GM19455 (cell line): Measurements from ENCODE around the gene HGF.

Experiments used
- ATAC-seq: cut with Tn5 transposase; IDR thresholded peaks from one replicate; pipeline ENCODE4 v1.9.1; 2021; ENCODE audit not compliant: unreplicated experiment

HGF gene

GRCh38 chr7:81776948-81777630 lies 7.2 kb upstream of the HGF start:
- no peak for ATAC-seq

DNA sequence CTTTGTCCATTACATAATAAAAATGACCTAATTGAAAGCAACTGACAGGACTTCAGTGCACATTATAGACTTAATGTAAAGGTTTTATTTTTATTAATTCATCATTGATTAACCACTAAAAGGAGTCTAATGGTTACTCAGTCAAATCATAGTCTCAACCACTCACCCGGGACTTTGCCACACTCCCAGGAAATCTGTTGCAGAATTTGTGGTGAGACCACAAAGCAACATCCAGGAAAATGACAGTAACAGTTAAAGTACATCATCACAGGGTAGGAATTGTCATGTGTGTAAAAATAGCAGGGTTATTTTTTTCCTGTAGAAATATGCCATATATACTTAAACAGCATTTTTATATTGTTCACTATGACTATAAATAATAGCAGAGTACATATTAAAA lies 6.3 kb upstream of the HGF start:
- ATAC-seq: no peak

GRCh38 chr7:81775560-81775959 lies 5.7 kb upstream of the HGF start:
- no peak for ATAC-seq

DNA sequence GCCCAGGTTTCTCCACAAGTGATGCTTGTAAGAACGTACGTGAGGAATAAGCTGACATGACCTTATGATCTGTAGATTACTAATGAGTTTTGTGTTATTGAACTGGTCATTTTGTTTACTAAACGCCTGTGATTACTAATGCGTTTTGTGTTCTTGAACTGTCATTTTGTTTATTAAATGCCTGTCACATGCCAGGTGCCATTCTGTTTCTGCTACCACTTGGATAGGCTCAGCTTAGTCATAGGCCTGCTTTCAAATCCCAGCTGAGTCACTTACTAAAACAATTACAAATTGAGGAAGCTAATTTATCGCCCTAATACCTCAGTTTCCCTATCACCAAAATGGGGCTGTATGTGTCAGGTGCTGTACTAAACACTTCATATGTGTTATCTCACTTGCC lies 4.7 kb upstream of the HGF start:
- ATAC-seq: no peak

DNA sequence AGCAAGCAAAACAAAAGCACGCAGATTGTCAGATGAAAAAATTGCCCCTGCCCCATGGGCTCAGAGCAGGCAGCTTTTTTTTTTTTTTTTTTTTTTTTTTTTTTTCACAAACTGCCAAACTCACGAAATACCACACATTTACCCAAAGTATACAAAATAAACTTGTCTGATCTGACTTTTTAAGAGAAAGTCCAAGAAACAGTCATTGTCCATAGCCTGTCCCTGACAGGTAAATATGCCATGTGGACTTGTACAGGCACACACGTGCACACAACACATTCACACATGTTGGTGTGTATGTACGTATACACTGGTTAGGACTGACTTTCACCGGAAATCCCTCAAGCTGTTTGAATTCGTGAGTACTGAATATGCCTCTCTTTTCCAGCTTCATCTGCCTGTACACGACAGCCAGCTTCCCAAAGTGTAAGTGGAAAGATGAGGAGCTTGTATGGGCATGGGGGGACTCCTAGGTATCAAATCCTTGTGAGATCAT lies 929 bp upstream of the HGF start:
- no peak for ATAC-seq

DNA sequence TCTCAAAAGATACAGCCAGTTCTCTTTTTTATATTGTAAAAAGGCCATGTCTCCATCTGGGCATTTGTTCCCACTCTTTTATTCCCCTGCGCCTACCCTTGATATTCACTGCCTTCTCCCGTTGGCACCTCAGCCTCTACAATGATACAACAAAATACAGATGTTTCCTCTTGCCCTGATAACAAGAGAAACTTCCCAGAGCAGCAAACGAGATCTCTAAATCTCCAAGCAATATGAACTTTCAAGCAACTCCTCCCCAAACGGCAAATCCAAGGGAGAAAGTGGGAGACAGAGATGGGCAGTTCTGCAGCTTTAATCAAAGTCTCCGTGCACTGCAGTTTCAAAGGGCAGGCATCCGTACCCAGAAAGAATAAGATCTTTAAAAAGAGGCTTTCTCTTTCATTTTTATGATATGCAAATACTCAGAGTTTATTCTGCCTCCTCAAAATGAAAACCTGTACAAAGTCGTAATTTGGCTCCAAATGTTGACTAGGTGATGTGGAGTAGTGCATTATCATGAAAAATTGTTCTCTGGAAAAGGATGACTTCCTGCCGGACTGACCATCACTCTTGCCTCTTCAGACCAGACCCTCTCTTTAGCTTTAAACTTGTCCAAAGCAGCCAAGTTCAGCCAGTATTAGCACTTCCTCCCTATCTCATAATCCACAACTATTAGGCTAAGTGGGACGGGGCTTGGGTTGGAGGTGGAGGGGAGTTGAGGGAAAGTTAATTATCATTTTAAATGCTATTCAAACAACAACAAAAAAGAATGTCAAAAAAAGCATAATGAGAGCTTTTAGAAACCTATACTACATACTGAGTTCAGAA lies 682 bp downstream of the HGF start:
- no peak for ATAC-seq

DNA sequence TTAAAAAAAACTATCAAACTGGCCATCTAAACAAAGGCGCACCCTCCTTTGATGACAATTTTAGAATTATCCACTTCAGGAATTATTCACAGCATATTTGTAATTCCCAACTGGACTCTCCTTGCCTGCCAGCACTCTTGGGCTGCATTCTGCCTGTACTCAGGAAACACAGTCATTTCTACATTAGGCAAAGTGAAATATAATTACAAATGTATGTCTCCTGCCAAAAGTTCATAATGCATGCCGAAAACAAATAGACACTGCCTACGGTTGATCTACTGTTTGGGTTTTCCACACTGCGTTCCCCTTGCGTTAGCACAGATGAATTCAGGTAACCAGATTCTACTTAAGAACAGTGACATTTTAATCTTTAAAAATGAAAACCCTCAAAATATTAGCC lies 1.9 kb downstream of the HGF start:
- no peak for ATAC-seq

DNA sequence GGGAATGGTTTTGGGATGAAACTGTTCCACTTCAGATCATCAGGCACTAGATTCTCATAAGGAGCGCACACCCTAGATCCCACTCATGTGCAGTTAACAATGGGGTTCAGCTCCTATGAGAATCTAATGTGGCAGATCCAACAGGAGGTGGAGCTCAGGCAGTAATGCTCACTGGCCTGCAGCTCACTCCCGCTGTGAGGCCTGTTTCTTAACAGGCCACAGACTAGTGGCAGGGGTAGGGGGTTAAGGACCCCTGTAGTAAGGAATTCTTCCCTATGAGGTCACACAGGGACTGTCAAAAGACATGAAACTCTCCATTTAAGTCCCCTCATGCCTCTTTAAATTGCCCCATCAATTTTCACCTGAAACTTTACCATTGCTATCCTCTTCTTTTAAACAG lies 8.0 kb downstream of the HGF start:
- ATAC-seq: no peak

DNA sequence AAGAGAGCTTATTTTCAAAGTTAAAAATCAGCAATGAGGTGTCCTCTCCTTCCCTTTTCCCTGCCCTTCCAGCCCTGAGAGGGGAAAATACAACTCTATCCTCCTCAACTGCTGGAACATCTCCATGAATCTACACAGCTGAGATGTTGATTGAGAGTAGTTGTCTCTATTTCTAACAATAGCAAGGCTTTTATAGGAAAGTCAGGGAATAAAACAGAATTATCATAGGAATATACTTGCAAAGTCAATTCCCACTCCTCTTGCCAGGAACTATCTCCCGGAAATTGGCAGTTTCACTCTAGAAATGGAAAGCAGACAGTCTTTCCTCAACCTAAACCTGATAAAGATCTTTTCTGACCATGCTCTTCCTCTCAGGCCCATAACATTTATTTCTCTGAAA lies 8.8 kb downstream of the HGF start:
- ATAC-seq: no peak

DNA sequence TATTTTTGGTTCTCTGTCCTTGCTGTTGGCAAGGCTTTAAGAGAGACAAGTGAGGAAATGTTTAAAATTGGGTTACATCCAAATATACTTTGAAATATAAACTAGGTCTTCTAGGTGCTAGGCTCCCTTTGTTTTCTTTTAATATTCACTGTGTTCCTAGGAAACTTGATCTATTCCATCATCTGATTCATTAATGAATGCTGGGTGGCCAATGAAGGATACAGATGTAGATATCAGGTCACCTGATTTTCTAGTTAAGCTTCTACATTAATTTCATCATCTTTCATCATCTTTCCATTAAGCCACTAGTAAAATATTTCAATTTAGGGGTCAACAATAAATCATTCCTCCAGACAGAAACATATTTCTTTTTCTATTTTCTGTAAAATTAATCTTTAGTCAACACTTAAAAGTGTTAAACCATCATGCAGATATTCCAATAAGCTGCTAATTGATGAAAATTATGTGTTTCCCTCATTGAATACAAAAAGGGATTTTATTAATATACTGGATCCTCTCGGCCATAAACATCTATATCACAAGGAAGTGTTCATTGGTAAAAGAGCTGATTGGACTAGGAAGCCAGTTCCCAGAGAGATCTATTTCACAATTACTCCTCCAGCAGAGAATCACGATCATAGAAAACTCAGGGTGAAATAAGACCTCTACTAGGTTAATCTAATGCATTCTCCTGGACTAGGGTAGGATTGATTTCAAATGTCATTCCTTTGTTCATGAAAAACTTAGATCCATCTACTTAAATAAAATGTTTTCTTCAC lies 14.7 kb downstream of the HGF start:
- ATAC-seq: no peak

DNA sequence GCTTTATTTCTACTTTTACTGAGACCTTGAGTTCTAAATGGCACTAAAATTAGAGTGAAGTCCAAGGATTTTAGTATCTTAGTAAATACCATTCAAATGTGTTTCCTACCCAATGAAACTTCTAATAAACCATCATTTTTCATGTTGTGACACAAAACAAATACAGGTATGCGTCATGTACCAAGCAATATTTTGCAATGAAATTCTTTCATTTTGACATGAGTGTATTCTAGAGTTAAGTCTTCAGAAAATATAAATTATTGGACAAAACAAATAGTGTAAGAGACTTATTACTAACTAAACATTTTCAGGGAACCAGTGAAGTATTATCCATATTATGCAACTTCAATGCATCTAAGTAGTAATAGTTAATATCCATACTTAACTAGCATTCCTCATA lies 16.5 kb downstream of the HGF start:
- no peak for ATAC-seq

DNA sequence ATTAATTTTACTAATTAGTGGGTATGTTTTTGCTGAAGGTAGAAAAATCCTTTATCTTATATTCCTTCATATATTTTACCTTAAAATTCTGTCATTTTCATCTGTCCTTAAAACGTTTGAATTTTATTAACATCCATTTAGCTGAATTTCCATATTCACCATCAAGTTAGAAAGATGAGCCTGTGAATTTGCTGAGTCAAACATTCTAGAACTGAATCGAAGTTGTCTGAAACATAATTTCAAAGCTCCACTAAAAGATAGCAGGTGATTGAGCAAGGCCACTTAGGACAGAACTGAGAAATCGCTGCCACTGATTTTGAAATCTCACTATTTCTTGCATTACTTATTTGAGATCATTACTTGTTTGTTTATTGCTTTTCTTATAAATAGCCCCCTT lies 17.5 kb downstream of the HGF start:
- no peak for ATAC-seq

DNA sequence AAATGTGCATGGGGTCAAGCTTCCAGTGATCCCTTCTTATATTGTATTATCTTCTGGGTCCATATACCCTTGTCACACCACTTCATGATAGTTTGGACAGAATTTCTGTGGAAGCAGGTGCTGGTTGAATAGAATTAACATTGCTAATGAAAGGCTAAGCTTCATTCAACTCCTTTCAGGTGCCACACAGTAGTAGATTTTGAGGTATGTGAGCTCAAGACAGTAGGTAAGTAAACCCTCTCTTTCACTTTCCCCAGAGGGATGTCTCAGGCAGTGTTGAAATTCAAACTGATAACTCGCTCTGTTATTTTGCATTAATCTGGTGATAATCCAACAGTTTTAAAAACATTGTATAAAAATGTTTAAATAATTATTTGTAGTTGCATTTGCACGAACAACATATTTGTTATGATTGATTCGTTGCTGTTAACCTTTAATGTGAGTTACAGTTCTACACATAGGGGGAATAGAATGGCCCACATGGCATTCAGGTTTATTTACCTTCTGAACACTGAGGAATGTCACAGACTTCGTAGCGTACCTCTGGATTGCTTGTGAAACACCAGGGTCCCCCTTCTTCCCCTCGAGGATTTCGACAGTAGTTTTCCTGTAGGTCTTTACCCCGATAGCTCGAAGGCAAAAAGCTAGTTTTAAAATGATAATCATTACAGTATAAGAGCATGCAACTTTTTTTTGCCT lies 18.1 kb downstream of the HGF start:
- ATAC-seq: no peak

GRCh38 chr7:81745637-81746036 lies 24.2 kb downstream of the HGF start:
- no peak for ATAC-seq

GRCh38 chr7:81744389-81744788 lies 25.5 kb downstream of the HGF start:
- ATAC-seq: no peak

DNA sequence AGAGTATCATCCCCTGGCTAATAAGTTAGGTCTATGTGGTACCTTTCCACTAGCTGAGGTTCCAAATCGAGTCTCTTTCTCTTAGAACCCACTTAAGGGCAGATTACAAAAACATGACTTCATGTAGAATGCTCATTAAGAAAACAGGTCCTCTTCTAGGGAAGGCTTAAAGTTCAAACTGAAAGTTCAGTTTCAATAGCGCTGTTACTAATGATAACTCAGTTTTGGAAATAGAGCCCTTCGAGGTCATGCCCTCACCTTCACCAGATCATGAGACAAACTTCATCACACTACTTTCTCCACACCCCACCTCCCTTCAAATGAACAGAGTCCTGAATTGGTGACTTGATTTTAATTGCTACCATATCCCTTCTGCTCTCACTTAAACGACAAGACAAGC lies 26.2 kb downstream of the HGF start:
- no peak for ATAC-seq

DNA sequence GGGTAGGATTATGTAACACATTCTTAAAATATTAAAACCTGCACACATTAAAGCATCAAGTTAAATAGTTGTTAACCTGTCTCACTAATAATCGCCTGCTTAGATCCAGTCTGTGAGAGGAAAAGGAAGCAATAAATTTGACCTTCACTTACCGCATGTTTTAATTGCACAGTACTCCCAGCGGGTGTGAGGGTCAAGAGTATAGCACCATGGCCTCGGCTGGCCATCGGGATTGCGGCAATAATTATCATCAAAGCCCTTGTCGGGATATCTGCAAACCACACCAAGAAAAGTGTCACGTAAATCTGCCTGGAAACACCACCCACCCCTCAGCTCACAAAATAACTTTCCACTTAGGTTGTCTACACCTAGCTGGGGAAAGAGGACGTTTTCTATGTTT lies 26.6 kb downstream of the HGF start:
- no peak for ATAC-seq

DNA sequence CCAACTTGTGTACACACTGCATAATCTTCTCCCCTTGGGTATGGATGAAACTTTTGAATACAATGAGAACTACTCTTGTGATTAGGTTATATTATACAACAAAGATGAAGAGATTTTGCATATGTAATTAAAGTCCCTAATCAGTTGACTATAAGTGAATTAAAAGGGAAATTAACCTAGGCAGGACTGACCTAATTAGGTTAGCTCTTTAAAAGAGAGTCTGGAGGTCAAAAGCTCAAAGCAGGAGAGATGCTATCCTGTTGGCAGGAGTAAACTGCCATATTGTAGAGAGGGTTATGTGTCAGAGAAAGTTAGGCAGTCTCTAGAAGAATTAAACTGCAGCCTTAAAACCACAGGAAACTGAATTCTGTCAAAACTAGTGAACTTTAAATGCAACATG lies 29.4 kb downstream of the HGF start:
- no peak for ATAC-seq

GRCh38 chr7:81736091-81736490 lies 33.8 kb downstream of the HGF start:
- no peak for ATAC-seq

GRCh38 chr7:81725812-81726127 lies 44.1 kb downstream of the HGF start:
- ATAC-seq: no peak
